T-helper 1 cell treated with Interleukin-12 subunit alpha and Interleukin-12 subunit beta and Interleukin-4 antibody, amounts not matched to agents 30 ng/mL and 1 ng/mL, for 36 hours (primary cell): ENCODE results near the gene NR2F2. TPM values are rescaled to one million over a fixed set of nuclear protein-coding genes. Genes with fewer than 3 reads are reported as not detected.

ENCODE experiments used
- intact Hi-C: fragments of 100-400 bp; cut with micrococcal nuclease; formaldehyde crosslinking; loops from one replicate; pipeline ENCODE4 v1.15.1; 2024
- total RNA-seq: library from RNA; stranded (reverse); gene quantifications from 2 replicates; pipeline ENCODE4 v1.2.3, GENCODE V29; 2022

Gene NR2F2
- total RNA-seq, 1 donor from 2014 or later = not detected

- intact Hi-C loops = loop anchor here (10.0 kb wide), 1 partner anchor 296 kb away; no protein-coding TSS in a partner anchor
These were observed 20.6 kb downstream of the NR2F2 start for GRCh38 chr15:96350934-96351724.

GRCh38 chr15:96351761-96352603 is 21.5 kb downstream of the NR2F2 start:
- intact Hi-C loops = loop anchor here (10.0 kb wide), 1 partner anchor 297 kb away; no protein-coding TSS in a partner anchor

- intact Hi-C loops = loop anchor here (10.0 kb wide), 1 partner anchor 298 kb away; no protein-coding TSS in a partner anchor
These were observed 22.3 kb downstream of the NR2F2 start for GRCh38 chr15:96352604-96353405.

GRCh38 chr15:96353416-96353929 is 23.0 kb downstream of the NR2F2 start:
- intact Hi-C loops = loop anchor here (10.0 kb wide), 1 partner anchor 299 kb away; no protein-coding TSS in a partner anchor

GRCh38 chr15:96353930-96354730 is 23.6 kb downstream of the NR2F2 start:
- intact Hi-C loops = loop anchor here (10.0 kb wide), 1 partner anchor 299 kb away; no protein-coding TSS in a partner anchor

GRCh38 chr15:96354731-96355567 is 24.4 kb downstream of the NR2F2 start:
- intact Hi-C loops = loop anchor here (5.0 to 10.0 kb wide), 3 partner anchors 33 to 908 kb away; no protein-coding TSS in a partner anchor

GRCh38 chr15:96355568-96356187 is 25.2 kb downstream of the NR2F2 start:
- intact Hi-C loops = loop anchor here (1.0 to 10.0 kb wide), 6 partner anchors 25 to 908 kb away; partner anchors contain the start of gene NR2F2

- intact Hi-C loops = loop anchor here (1.0 to 10.0 kb wide), 7 partner anchors 26 to 909 kb away; partner anchors contain the start of gene NR2F2
These were observed 26.3 kb downstream of the NR2F2 start for GRCh38 chr15:96356494-96357455.

GRCh38 chr15:96358001-96358801 is 27.7 kb downstream of the NR2F2 start:
- intact Hi-C loops = loop anchor here (2.0 to 10.0 kb wide), 4 partner anchors 13 to 911 kb away; no protein-coding TSS in a partner anchor

- intact Hi-C loops = loop anchor here (2.0 to 10.0 kb wide), 4 partner anchors 14 to 912 kb away; no protein-coding TSS in a partner anchor
These were observed 28.5 kb downstream of the NR2F2 start for GRCh38 chr15:96358821-96359615.

- intact Hi-C loops = loop anchor here (2.0 to 10.0 kb wide), 4 partner anchors 15 to 913 kb away; no protein-coding TSS in a partner anchor
These were observed 29.4 kb downstream of the NR2F2 start for GRCh38 chr15:96359616-96360521.

GRCh38 chr15:96360581-96361308 is 30.2 kb downstream of the NR2F2 start:
- intact Hi-C loops = loop anchor here (1.0 kb wide), 1 partner anchor 20 kb away; no protein-coding TSS in a partner anchor

GRCh38 chr15:96361309-96362010 is 31.0 kb downstream of the NR2F2 start:
- intact Hi-C loops = loop anchor here (1.0 kb wide), 1 partner anchor 21 kb away; no protein-coding TSS in a partner anchor
